AG04450 (cell line): ENCODE results near the gene XYLT2. TPM values are rescaled to one million over a fixed set of nuclear protein-coding genes. Genes with fewer than 3 reads are reported as not detected.

ENCODE experiments used
- CTCF ChIA-PET: fragments of 300-600, 350-600 bp; formaldehyde crosslinking; extraction: SDS; loops from one replicate; lab custom pipeline; 2022; ENCODE audit warnings: antibody characterized with exemption, inconsistent platforms; lab: Charles Lee
- POLR2A ChIA-PET: fragments of 350-600 bp; formaldehyde crosslinking; extraction: SDS; loops from one replicate; lab custom pipeline; 2021; ENCODE audit warnings: antibody characterized with exemption, inconsistent platforms; lab: Yijun Ruan, JAX
- DNase-seq: peaks from one replicate; pipeline ENCODE4 v3.0.0-alpha.2; 2011; ENCODE audit warnings: low read depth, low spot score
- H3K27ac ChIP-seq: one replicate; pipeline ENCODE4 v1.5.1; 2012; ENCODE audit warnings: low read depth, low read length, control low read depth
- H3K27me3 ChIP-seq: one replicate; pipeline ENCODE4 v1.6.0; 2012; ENCODE audit warnings: low read length; ENCODE audit not compliant: control insufficient read depth, insufficient read depth
- H3K4me3 ChIP-seq: 2 replicates; pipeline ENCODE4 v1.5.1; 2011; ENCODE audit warnings: mild to moderate bottlenecking, low read depth, low read length, control low read depth
- H3K9me3 ChIP-seq: 2 replicates; pipeline ENCODE4 v1.5.1; 2012; ENCODE audit warnings: low read length; ENCODE audit not compliant: control insufficient read depth, insufficient read depth
- CTCF ChIP-seq: IDR thresholded peaks from 2 replicates; pipeline ENCODE4 v1.5.1; 2011; ENCODE audit warnings: low read depth, low read length, control low read depth, inconsistent platforms
- polyA plus RNA-seq: library from polyadenylated mRNA; depleted of rRNA; stranded (reverse); fragments of >200 nt; gene quantifications from 2 replicates; pipeline ENCODE4 v1.2.3, GENCODE V29; 2011

Gene XYLT2
- polyA plus RNA-seq, 1 experiment: 13.5 TPM

DNA sequence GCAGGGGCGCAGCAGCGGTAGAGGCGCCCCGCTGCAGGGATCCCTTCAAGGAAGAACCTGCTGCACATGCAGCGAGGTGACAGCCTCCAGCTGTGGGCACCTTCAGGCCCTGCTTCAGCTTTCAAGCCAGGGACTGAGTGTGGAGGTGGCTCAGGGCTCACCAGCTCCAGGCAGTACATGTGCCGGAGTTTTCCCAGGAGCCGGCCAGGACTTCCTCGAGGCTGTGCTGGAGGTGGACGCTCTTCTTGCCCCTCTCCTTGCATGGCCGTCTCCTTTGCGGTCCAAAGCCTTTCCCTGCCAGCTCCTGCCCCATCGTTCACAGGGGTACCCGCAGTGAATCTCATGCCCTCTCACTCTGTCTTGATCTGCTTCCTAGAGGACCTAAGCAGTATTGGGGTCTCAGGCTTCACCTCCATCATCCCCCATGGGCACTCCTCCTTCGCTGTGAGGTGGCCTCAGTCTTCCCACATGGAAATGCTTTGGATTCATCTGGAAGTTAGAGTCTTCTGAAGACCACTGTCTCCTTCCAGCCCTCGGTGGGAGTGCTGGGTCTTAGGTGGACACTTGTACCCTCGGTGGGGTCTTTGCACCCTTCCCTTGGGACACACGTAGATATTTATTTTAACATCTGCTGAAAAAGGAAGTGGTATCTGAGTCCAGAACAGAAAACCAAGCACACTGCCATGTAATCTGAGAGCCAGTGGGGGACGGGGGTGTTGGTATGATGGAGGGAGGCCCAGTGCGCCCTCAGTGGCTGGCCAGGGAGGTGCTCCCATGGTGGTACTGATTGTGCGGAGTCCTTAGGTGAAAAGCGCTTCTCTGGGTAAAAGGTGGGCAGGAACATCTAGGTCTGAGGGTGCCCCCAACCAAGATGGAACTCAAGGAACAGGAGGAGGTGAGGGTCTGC is 7.0 kb downstream of the XYLT2 start:
- no peaks in the 10 kb centered on the region; the same call in 1 of the 2 replicates for H3K9me3 ChIP-seq
- TF ChIP-seq CTCF: no peak
- no peak for DNase-seq
- no peaks in the 10 kb centered on the region for H3K27me3 ChIP-seq
- no peak overlapping the region for H3K4me3 ChIP-seq
- no peak overlapping the region for H3K27ac ChIP-seq
- CTCF ChIA-PET: interaction anchor here (2.8 kb wide), 1 partner anchor 9 kb away, joined by 9 read pairs; no protein-coding TSS in a partner anchor
- POLR2A ChIA-PET: interaction anchor here (0.9 kb wide), 1 partner anchor 9 kb away, joined by 3 read pairs; no protein-coding TSS in a partner anchor

DNA sequence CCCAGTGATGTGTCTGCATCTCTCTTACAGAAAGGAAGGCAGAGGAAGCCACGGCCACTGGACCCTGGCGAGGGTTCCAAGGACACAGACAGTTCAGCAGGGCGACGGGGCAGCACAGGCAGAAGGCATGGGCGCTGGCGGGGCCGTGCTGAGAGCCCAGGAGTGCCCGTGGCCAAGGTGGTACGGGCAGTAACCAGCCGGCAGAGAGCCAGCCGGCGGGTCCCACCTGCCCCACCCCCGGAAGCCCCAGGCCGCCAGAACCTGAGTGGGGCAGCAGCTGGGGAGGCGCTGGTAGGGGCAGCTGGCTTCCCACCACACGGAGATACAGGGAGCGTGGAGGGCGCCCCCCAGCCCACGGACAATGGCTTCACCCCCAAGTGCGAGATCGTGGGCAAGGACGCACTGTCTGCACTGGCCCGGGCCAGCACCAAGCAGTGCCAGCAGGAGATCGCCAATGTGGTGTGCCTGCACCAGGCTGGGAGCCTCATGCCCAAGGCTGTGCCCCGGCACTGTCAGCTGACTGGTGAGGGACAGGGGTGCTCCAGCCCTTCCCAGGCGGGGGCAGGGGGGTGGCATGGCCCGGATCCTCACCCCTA is 7.8 kb downstream of the XYLT2 start:
- POLR2A ChIA-PET: no interaction called here
- CTCF ChIA-PET: no interaction called here
- Histone ChIP-seq H3K27ac (no peak overlapping the region), H3K27me3 (no peaks in the 10 kb centered on the region), H3K4me3 (no peak overlapping the region), H3K9me3 (no peaks in the 10 kb centered on the region; the same call in 1 of the 2 replicates)
- TF ChIP-seq CTCF: no peak
- no peak for DNase-seq

DNA sequence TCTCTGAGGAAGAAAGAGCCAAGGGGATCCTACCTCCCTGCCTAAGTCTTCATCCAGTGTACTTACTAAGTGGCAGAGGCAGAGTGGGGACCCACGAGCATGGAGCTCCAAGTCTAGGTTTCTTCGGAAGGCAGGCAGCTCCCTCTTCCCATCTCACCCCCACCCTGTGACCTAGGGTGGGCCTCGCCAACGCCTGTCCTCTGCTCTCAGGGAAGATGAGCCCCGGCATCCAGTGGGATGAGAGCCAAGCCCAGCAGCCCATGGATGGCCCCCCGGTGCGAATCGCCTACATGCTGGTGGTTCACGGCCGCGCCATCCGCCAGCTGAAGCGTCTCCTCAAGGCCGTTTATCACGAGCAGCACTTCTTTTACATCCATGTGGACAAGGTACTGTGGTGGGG is 8.3 kb downstream of the XYLT2 start:
- Histone ChIP-seq H3K27me3 (no peaks in the 10 kb centered on the region), H3K4me3 (no peak overlapping the region), H3K27ac (no peak overlapping the region), H3K9me3 (no peaks in the 10 kb centered on the region; the same call in 1 of the 2 replicates)
- TF ChIP-seq CTCF: no peak
- no peak for DNase-seq
- ChIA-PET POLR2A (no interaction called here), CTCF (no interaction called here)

DNA sequence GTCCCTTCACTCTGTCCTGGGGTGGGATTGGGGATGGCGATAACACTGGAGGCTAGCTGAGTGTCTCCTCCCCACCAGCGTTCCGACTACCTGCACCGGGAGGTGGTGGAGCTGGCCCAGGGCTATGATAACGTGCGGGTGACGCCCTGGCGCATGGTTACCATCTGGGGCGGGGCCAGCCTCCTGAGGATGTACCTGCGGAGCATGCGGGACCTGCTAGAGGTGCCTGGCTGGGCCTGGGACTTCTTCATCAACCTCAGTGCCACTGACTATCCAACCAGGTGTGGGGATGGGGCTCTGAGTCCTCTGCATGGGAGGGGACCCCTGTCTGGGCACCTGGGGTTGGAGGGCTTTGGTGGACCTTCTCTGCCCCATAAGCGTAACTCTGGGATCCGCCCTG is 8.8 kb downstream of the XYLT2 start:
- no peak for TF ChIP-seq CTCF
- Histone ChIP-seq H3K4me3 (no peak overlapping the region), H3K27ac (no peak overlapping the region), H3K27me3 (no peaks in the 10 kb centered on the region), H3K9me3 (no peaks in the 10 kb centered on the region; the same call in 1 of the 2 replicates)
- DNase-seq: no peak
- POLR2A ChIA-PET: no interaction called here
- CTCF ChIA-PET: no interaction called here

- Histone ChIP-seq H3K27ac (no peak overlapping the region), H3K4me3 (no peak overlapping the region), H3K9me3 (no peaks in the 10 kb centered on the region; the same call in 1 of the 2 replicates), H3K27me3 (no peaks in the 10 kb centered on the region)
- DNase-seq: no peak
- ChIA-PET POLR2A (no interaction called here), CTCF (no interaction called here)
- TF ChIP-seq CTCF: no peak
These were observed 9.4 kb downstream of the XYLT2 start for GRCh38 chr17:50355336-50355700.
